Liver (tissue), 3 donors: ENCODE measurements around the gene EMID1.

ENCODE experiments used
- FOXA2 ChIP-seq: IDR thresholded peaks from 2 replicates; pipeline ENCODE4 v1.6.1; 2016; ENCODE audit warnings: antibody characterized with exemption
- GABPA ChIP-seq, 2 donors: IDR thresholded peaks in 1 of 2; conservative IDR thresholded peaks in 1 of 2; 2 replicates each; pipeline ENCODE4 v1.6.1; 2016; ENCODE audit warnings: antibody characterized with exemption in 2 of 2, mild to moderate bottlenecking in 1 of 2, moderate library complexity in 1 of 2
- RAD21 ChIP-seq, 2 donors: IDR thresholded peaks; 2 replicates each; pipeline ENCODE4 v1.6.1; 2016; ENCODE audit warnings: antibody characterized with exemption in 2 of 2, mild to moderate bottlenecking in 2 of 2
- RXRA ChIP-seq, 2 donors: IDR thresholded peaks; 2 replicates each; pipeline ENCODE4 v1.6.1; 2017 to 2018; ENCODE audit warnings: antibody characterized with exemption in 2 of 2, mild to moderate bottlenecking in 1 of 2
- SP1 ChIP-seq: IDR thresholded peaks from 2 replicates; pipeline ENCODE4 v1.6.1; 2018; ENCODE audit warnings: antibody characterized with exemption, mild to moderate bottlenecking
- YY1 ChIP-seq: IDR thresholded peaks from 2 replicates; pipeline ENCODE4 v1.6.1; 2016; ENCODE audit warnings: antibody characterized with exemption, mild to moderate bottlenecking
- TF ChIP-seq, protein P1 (sequence below): fragments of 150-350 bp; IDR thresholded peaks from 2 replicates; pipeline ENCODE4 v1.5.1; 2017; ENCODE audit warnings: improper control_type of control experiment, low read depth, low read length; ENCODE audit not compliant: missing input control
- TF ChIP-seq, protein P2 (sequence below): IDR thresholded peaks from 2 replicates; pipeline ENCODE4 v1.6.1; 2016; ENCODE audit warnings: antibody characterized with exemption, mild to moderate bottlenecking
- TF ChIP-seq, protein P3 (sequence below): IDR thresholded peaks from 2 replicates; pipeline ENCODE4 v1.6.1; 2016; ENCODE audit warnings: antibody characterized with exemption
- donor health status: healthy.
- donor health status: healthy.

DNA sequence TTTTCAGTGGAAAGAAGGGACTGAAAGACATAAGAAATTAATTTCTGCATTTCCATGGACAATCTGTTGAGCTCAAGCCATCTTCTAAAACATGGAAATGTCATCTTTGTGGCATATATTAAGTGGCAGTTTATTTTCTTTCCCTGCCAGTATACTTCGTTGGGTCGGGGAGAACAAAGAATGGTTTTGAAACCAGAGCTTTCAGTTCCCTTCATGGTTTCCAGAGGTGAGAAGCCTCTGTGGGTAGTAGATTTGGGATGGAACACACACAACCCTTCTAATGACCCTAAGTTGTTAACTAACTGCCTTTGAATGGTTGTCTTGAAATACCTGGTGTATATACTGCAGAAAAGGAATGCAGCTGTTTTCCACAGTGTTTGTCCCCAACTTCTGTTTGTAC lies 83.1 kb downstream of the EMID1 start:
- TF ChIP-seq, protein P1, sequence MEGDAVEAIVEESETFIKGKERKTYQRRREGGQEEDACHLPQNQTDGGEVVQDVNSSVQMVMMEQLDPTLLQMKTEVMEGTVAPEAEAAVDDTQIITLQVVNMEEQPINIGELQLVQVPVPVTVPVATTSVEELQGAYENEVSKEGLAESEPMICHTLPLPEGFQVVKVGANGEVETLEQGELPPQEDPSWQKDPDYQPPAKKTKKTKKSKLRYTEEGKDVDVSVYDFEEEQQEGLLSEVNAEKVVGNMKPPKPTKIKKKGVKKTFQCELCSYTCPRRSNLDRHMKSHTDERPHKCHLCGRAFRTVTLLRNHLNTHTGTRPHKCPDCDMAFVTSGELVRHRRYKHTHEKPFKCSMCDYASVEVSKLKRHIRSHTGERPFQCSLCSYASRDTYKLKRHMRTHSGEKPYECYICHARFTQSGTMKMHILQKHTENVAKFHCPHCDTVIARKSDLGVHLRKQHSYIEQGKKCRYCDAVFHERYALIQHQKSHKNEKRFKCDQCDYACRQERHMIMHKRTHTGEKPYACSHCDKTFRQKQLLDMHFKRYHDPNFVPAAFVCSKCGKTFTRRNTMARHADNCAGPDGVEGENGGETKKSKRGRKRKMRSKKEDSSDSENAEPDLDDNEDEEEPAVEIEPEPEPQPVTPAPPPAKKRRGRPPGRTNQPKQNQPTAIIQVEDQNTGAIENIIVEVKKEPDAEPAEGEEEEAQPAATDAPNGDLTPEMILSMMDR: no peak
- TF ChIP-seq FOXA2 (no peak), GABPA (IDR thresholded peaks at IDR 0.05 in 1 of 2, conservative IDR thresholded peaks at IDR 0.05 in 1 of 2) (no peak), RXRA (IDR thresholded peaks at IDR 0.05) (no peak), SP1 (no peak), YY1 (no peak), RAD21 (IDR thresholded peaks at IDR 0.05) (no peak)
- TF ChIP-seq, protein P2, sequence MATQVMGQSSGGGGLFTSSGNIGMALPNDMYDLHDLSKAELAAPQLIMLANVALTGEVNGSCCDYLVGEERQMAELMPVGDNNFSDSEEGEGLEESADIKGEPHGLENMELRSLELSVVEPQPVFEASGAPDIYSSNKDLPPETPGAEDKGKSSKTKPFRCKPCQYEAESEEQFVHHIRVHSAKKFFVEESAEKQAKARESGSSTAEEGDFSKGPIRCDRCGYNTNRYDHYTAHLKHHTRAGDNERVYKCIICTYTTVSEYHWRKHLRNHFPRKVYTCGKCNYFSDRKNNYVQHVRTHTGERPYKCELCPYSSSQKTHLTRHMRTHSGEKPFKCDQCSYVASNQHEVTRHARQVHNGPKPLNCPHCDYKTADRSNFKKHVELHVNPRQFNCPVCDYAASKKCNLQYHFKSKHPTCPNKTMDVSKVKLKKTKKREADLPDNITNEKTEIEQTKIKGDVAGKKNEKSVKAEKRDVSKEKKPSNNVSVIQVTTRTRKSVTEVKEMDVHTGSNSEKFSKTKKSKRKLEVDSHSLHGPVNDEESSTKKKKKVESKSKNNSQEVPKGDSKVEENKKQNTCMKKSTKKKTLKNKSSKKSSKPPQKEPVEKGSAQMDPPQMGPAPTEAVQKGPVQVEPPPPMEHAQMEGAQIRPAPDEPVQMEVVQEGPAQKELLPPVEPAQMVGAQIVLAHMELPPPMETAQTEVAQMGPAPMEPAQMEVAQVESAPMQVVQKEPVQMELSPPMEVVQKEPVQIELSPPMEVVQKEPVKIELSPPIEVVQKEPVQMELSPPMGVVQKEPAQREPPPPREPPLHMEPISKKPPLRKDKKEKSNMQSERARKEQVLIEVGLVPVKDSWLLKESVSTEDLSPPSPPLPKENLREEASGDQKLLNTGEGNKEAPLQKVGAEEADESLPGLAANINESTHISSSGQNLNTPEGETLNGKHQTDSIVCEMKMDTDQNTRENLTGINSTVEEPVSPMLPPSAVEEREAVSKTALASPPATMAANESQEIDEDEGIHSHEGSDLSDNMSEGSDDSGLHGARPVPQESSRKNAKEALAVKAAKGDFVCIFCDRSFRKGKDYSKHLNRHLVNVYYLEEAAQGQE: no peak
- TF ChIP-seq, protein P3, sequence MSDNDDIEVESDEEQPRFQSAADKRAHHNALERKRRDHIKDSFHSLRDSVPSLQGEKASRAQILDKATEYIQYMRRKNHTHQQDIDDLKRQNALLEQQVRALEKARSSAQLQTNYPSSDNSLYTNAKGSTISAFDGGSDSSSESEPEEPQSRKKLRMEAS: no peak
